CD4-positive, alpha-beta T cell treated with Interleukin-15 for 1 hour (primary cell): ENCODE data around the gene LOXL1.

Experiments
- DNase-seq: peaks from one replicate; pipeline ENCODE4 v3.0.0-alpha.2; 2020

The LOXL1 gene

DNA sequence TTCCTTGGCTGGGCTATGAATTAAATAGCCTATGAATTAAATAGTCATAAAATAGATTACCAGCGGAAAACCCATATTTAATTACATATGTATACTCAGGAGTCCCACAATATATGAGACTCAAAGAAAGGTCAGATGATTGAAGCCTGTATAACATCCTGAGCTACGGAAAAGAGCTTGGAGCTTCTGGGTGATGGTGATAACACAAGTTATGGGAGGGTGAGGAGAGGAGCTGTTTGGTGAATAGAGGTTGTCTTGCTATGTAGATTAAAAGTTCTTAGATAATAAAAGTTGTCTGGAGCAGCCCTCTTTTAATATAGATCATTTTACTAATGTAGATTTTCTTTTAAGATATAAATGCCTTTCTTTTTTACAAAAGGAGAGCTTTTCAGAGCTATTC lies 70.0 kb downstream of the LOXL1 start:
- DNase-seq, result no peak

DNA sequence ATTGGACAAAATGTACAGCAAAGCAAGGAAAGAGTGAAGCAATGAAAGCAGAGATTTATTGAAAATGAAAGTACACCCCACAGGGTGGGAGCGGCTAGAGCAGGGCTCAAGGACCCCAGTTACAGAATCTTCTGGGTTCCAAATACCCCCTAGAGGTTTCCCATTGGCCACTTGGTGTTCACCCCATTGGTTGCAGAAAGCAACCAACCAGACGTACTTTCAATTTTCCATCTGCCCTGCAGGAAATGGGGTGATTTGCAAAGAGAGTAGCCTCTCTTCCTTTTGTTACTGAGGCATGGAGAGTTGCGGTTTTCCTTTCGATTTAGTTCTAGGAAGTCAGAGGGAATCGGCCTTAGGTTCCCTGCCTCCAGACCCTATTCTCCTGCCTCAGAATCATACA lies 70.7 kb downstream of the LOXL1 start:
- DNase-seq, result no peak

DNA sequence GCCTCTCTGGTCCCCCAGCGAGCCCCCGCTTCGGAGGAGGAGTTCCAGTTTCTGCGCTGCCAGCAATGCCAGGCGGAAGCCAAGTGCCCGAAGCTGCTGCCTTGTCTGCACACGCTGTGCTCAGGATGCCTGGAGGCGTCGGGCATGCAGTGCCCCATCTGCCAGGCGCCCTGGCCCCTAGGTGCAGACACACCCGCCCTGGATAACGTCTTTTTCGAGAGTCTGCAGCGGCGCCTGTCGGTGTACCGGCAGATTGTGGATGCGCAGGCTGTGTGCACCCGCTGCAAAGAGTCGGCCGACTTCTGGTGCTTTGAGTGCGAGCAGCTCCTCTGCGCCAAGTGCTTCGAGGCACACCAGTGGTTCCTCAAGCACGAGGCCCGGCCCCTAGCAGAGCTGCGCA lies 71.7 kb downstream of the LOXL1 start:
- no peak for DNase-seq
